Karpas-422 (cell line): ENCODE results near the gene AFAP1L2. TPM values are rescaled to one million over a fixed set of nuclear protein-coding genes. Genes with fewer than 3 reads are reported as not detected.

ENCODE experiments used
- DNase-seq: peaks from one replicate; pipeline ENCODE4 v3.0.0-alpha.2; 2015
- H2AFZ ChIP-seq: fragments of 200-600 bp; sonication (generic); 2 replicates; pipeline ENCODE4 v1.6.1; 2014; ENCODE audit warnings: antibody characterized with exemption, low read length, mixed read lengths
- H3K27ac ChIP-seq: fragments of 200-600 bp; sonication (generic); 2 replicates; pipeline ENCODE4 v1.5.1; 2014; ENCODE audit warnings: mild to moderate bottlenecking, low read length, moderate library complexity
- H3K27me3 ChIP-seq: fragments of 200-600 bp; sonication (generic); 2 replicates; pipeline ENCODE4 v1.6.1; 2014; ENCODE audit warnings: low read length, mixed read lengths
- H3K36me3 ChIP-seq: fragments of 200-600 bp; sonication (generic); 2 replicates; pipeline ENCODE4 v1.6.1; 2014; ENCODE audit warnings: low read length, mixed read lengths; ENCODE audit not compliant: insufficient read depth
- H3K4me1 ChIP-seq: fragments of 200-600 bp; sonication (generic); 2 replicates; pipeline ENCODE4 v1.6.1; 2014; ENCODE audit warnings: mild to moderate bottlenecking, low read length, mixed read lengths
- H3K4me2 ChIP-seq: fragments of 200-600 bp; sonication (generic); 2 replicates; pipeline ENCODE4 v1.6.1; 2014; ENCODE audit warnings: low read length, low read depth, mild to moderate bottlenecking; ENCODE audit not compliant: poor library complexity, severe bottlenecking
- H3K4me3 ChIP-seq: fragments of 200-600 bp; sonication (generic); 2 replicates; pipeline ENCODE4 v1.5.1; 2014; ENCODE audit warnings: mild to moderate bottlenecking, antibody characterized with exemption, low read length, mixed read lengths
- H3K79me2 ChIP-seq: fragments of 200-600 bp; sonication (generic); 2 replicates; pipeline ENCODE4 v1.6.1; 2014; ENCODE audit warnings: mild to moderate bottlenecking, low read length, mixed read lengths
- H3K9ac ChIP-seq: fragments of 200-600 bp; sonication (generic); 2 replicates; pipeline ENCODE4 v1.6.0; 2014; ENCODE audit warnings: low read length
- H3K9me2 ChIP-seq: fragments of 200-600 bp; sonication (generic), shearing (Covaris generic); replicated peaks from 2 replicates; pipeline ENCODE4 v1.6.0; 2014; ENCODE audit warnings: mild to moderate bottlenecking, low read length, moderate library complexity; ENCODE audit not compliant: insufficient read depth
- H3K9me3 ChIP-seq: fragments of 300-700, 200-600 bp; sonication (generic); 2 replicates; pipeline ENCODE4 v1.6.1; 2014; ENCODE audit warnings: low read length, mixed read lengths
- H4K20me1 ChIP-seq: fragments of 200-600 bp; sonication (generic); 2 replicates; pipeline ENCODE4 v1.6.1; 2014; ENCODE audit warnings: mild to moderate bottlenecking, antibody characterized with exemption, low read length, low read depth; ENCODE audit not compliant: insufficient read depth
- total RNA-seq: library from RNA; depleted of rRNA; stranded (reverse); fragments of >200 nt; shearing (Covaris generic); gene quantifications from 2 replicates; pipeline ENCODE4 v1.2.3, GENCODE V29; 2014; ENCODE audit warnings: low replicate concordance

AFAP1L2 gene
- total RNA-seq, 1 experiment from 2014 or later = 2.0 TPM

DNA sequence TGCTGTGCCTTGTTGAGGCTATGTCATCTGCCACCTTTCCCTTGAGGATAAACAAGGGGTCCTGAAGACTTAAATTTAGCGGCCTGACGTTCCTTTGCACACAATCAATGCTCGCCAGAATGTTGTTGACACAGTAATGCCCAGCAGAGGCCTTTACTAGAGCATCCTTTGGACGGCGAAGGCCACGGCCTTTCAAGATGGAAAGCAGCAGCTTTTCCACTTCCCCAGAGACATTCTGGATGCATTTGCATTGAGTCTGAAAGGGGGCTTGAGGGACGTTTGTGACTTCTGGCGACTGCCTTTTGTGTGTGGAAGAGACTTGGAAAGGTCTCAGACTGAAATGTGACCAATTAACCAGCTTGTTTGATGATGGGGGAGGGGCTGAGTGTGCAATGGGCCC, 112.8 kb downstream of the AFAP1L2 start:
- Histone ChIP-seq H3K9ac (no peak overlapping the region), H3K9me2 (no peaks in the 10 kb centered on the region), H3K36me3 (no peaks in the 10 kb centered on the region), H4K20me1 (no peaks in the 10 kb centered on the region), H3K4me1 (no peaks in the 10 kb centered on the region), H3K79me2 (no peaks in the 10 kb centered on the region), H3K4me2 (no peak overlapping the region), H2AFZ (no peak overlapping the region), H3K27me3 (no peaks in the 10 kb centered on the region), H3K4me3 (no peak overlapping the region), H3K27ac (no peak overlapping the region), H3K9me3 (peaks cover 11% of the 10 kb centered on the region)
- DNase-seq = no peak

DNA sequence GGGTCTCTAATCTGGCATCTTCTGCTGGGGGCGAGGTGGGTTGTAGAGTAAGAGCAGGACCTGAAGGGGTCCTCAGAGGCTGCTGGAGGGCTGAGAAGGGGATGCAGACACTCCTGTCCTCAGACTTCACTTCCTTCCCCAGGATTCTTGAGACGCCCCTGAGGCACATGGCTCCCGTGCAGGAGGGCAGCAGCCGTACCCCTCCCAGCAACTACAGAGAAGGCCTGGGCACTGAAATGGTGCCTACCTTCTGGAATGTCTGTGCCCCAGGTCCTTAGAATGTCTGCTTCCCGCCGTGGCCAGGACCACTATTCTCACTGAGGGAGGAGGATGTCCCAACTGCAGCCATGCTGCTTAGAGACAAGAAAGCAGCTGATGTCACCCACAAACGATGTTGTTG, 113.2 kb downstream of the AFAP1L2 start:
- no peak for DNase-seq
- Histone ChIP-seq H3K9me3 (peaks cover 11% of the 10 kb centered on the region), H3K36me3 (no peaks in the 10 kb centered on the region), H3K27ac (no peak overlapping the region), H3K9ac (no peak overlapping the region), H2AFZ (no peak overlapping the region), H3K79me2 (no peaks in the 10 kb centered on the region), H3K4me3 (no peak overlapping the region), H3K4me1 (no peaks in the 10 kb centered on the region), H3K27me3 (no peaks in the 10 kb centered on the region), H4K20me1 (no peaks in the 10 kb centered on the region), H3K4me2 (no peak overlapping the region), H3K9me2 (no peaks in the 10 kb centered on the region)

DNA sequence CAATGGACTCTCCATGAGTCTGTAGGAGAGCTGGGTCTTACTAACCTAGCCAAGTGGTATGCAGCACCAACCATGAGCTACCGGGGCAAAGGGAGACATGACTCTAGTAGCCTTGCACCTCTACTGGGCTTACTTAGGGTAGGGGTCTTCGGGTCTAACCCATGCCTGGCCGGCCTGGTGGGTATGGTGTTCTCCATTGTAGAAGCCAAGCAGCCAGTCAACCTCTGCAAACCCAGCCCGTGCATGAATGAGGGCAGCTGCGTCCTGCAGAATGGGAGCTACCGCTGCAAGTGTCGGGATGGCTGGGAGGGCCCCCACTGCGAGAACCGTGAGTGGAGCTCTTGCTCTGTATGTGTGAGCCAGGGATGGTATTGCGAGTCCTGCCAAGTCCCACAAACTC, 114.3 kb downstream of the AFAP1L2 start:
- Histone ChIP-seq H3K27ac (no peak overlapping the region), H3K9ac (no peak overlapping the region), H3K9me2 (no peaks in the 10 kb centered on the region), H3K36me3 (no peaks in the 10 kb centered on the region), H2AFZ (no peak overlapping the region), H3K79me2 (no peaks in the 10 kb centered on the region), H3K27me3 (no peaks in the 10 kb centered on the region), H3K9me3 (peaks cover 5% of the 10 kb centered on the region), H4K20me1 (no peaks in the 10 kb centered on the region), H3K4me2 (no peak overlapping the region), H3K4me3 (no peak overlapping the region), H3K4me1 (no peaks in the 10 kb centered on the region)
- DNase-seq = no peak

DNA sequence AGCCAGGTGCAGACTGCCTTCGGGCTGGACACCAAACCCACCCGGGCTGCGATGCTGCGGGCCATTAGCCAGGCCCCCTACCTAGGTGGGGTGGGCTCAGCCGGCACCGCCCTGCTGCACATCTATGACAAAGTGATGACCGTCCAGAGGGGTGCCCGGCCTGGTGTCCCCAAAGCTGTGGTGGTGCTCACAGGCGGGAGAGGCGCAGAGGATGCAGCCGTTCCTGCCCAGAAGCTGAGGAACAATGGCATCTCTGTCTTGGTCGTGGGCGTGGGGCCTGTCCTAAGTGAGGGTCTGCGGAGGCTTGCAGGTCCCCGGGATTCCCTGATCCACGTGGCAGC, 115.2 kb downstream of the AFAP1L2 start:
- Histone ChIP-seq H3K9me2 (no peaks in the 10 kb centered on the region), H3K4me3 (no peak overlapping the region), H3K4me2 (no peak overlapping the region), H3K27me3 (no peaks in the 10 kb centered on the region), H3K9ac (no peak overlapping the region), H2AFZ (no peak overlapping the region), H3K36me3 (no peaks in the 10 kb centered on the region), H3K79me2 (no peaks in the 10 kb centered on the region), H3K4me1 (no peaks in the 10 kb centered on the region), H3K9me3 (no peaks in the 10 kb centered on the region), H3K27ac (no peak overlapping the region), H4K20me1 (no peaks in the 10 kb centered on the region)
- no peak for DNase-seq

DNA sequence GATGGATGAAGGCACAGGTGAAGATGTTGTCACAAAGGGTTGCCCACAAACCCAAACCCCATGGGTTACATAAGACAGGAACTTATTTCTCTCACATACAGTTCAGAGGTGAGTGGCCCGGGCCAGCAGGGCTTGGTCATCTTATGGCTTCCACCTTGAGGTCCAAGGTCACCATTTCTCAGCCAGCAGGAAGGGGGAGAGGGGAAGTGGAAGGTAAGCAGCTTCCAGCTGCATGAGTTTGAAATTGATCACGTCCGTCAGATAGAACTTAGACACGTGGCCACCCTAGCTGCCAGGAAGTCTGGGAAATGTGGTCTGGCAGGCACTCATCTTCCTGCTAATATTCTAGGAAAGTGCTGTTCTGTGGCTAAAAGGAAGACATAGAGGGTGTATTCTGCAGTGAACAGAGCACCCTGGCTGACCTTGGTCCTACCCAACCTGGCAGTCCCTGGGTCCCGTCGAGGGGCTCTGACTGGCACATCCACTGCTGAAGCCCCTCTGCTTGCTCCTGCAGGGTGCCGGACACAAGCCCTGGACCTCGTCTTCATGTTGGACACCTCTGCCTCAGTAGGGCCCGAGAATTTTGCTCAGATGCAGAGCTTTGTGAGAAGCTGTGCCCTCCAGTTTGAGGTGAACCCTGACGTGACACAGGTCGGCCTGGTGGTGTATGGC, 115.7 kb downstream of the AFAP1L2 start:
- H3K9ac ChIP-seq = no peak overlapping the region
- H3K9me3 ChIP-seq = no peaks in the 10 kb centered on the region
- no peaks in the 10 kb centered on the region for H3K79me2 ChIP-seq
- H3K4me2 ChIP-seq = no peak overlapping the region
- no peaks in the 10 kb centered on the region for H3K4me1 ChIP-seq
- H3K4me3 ChIP-seq = no peak overlapping the region
- no peaks in the 10 kb centered on the region for H3K9me2 ChIP-seq
- no peaks in the 10 kb centered on the region for H3K27me3 ChIP-seq
- H3K27ac ChIP-seq = no peak overlapping the region
- no peak for DNase-seq
- no peaks in the 10 kb centered on the region for H4K20me1 ChIP-seq
- H3K36me3 ChIP-seq = no peaks in the 10 kb centered on the region
- H2AFZ ChIP-seq = no peak overlapping the region

DNA sequence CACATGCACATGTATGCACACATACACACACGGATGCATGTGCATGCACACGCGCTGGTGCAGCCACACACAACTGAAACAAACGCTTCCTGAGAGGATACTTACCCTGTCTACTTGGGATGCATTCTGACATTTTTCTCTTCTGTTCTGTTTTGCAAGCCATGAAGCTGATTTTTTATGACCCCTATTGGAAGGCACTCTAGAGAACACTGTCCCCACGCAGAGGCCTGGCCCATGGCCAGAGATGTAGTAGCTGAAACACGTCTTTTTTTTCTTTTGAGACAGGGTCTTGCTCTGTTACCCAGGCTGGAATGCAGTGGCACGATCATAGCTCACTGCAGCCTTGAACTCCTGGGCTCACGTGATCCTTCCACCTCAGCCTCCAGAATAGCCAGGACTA, 117.4 kb downstream of the AFAP1L2 start:
- Histone ChIP-seq H3K9me3 (no peaks in the 10 kb centered on the region), H3K79me2 (no peaks in the 10 kb centered on the region), H3K4me3 (no peak overlapping the region), H3K36me3 (no peaks in the 10 kb centered on the region), H3K27me3 (no peaks in the 10 kb centered on the region), H4K20me1 (no peaks in the 10 kb centered on the region), H3K4me2 (no peak overlapping the region), H2AFZ (no peak overlapping the region), H3K4me1 (no peaks in the 10 kb centered on the region), H3K27ac (no peak overlapping the region), H3K9ac (no peak overlapping the region), H3K9me2 (no peaks in the 10 kb centered on the region)
- DNase-seq = no peak

DNA sequence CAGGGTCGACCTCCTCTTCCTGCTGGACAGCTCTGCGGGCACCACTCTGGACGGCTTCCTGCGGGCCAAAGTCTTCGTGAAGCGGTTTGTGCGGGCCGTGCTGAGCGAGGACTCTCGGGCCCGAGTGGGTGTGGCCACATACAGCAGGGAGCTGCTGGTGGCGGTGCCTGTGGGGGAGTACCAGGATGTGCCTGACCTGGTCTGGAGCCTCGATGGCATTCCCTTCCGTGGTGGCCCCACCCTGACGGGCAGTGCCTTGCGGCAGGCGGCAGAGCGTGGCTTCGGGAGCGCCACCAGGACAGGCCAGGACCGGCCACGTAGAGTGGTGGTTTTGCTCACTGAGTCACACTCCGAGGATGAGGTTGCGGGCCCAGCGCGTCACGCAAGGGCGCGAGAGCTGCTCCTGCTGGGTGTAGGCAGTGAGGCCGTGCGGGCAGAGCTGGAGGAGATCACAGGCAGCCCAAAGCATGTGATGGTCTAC, 118.3 kb downstream of the AFAP1L2 start:
- H3K27me3 ChIP-seq = no peaks in the 10 kb centered on the region
- no peaks in the 10 kb centered on the region for H3K9me2 ChIP-seq
- no peak overlapping the region for H3K4me3 ChIP-seq
- no peaks in the 10 kb centered on the region for H3K4me1 ChIP-seq
- DNase-seq = no peak
- H3K9me3 ChIP-seq = no peaks in the 10 kb centered on the region
- no peak overlapping the region for H3K27ac ChIP-seq
- no peaks in the 10 kb centered on the region for H3K79me2 ChIP-seq
- H3K4me2 ChIP-seq = no peak overlapping the region
- H4K20me1 ChIP-seq = no peaks in the 10 kb centered on the region
- H2AFZ ChIP-seq = no peak overlapping the region
- H3K9ac ChIP-seq = no peak overlapping the region
- H3K36me3 ChIP-seq = no peaks in the 10 kb centered on the region

DNA sequence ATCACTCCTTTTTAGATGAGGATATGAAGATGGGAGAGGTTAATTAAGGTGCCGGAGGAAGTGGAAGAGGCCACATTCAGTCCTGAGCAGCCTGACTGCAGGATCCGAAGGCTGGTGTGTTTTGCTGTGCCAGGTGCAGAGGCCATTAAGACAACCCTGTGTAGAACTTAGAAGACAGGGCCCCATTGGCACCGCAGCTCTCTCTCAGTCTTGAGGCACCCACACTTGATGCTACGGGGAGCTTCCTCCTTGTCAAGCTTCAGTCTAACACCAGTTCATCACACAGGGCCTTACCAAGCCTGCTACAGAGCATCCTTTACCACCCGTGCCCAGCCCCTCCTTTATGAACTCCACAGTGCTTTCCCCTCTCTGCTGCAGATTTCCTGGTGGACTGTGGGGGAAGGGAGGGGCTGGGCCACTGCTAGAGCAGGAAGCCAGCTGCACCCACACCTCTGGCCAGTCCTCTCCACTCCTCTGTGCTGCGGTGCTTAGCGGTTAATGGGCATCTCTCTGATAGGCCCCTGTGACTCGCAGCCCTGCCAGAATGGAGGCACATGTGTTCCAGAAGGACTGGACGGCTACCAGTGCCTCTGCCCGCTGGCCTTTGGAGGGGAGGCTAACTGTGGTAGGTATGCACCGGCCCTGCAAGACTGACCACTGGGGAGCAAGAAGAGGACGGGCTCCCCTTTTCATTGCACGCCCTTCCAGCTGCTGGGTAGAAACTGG, 119.8 kb downstream of the AFAP1L2 start:
- DNase-seq = no peak
- Histone ChIP-seq H3K27me3 (no peaks in the 10 kb centered on the region), H3K9me2 (no peaks in the 10 kb centered on the region), H3K9ac (no peak overlapping the region), H2AFZ (no peak overlapping the region), H3K79me2 (no peaks in the 10 kb centered on the region), H3K36me3 (no peaks in the 10 kb centered on the region), H3K9me3 (no peaks in the 10 kb centered on the region), H4K20me1 (no peaks in the 10 kb centered on the region), H3K4me3 (no peak overlapping the region), H3K27ac (no peak overlapping the region), H3K4me1 (no peaks in the 10 kb centered on the region), H3K4me2 (no peak overlapping the region)
